Uterus (tissue), 2 donors: ENCODE results near the gene RPL29.

Source experiments
- CTCF ChIP-seq, 4 experiments: fragments of 200-600 bp in 2 of 4; fragments of 450-650 bp in 2 of 4; sonication (generic) in 2 of 4; IDR thresholded peaks; one replicate each; pipeline ENCODE4 v1.5.1; 2016 to 2019; ENCODE audit warnings: antibody characterized with exemption in 4 of 4, mild to moderate bottlenecking in 2 of 4, moderate library complexity in 1 of 4
- POLR2A ChIP-seq, 2 donors: fragments of 450-650 bp; IDR thresholded peaks; one replicate each; pipeline ENCODE4 v1.6.1; 2016; ENCODE audit warnings: antibody characterized with exemption in 2 of 2, mild to moderate bottlenecking in 1 of 2, moderate library complexity in 1 of 2

- TF ChIP-seq POLR2A (IDR thresholded peaks at IDR 0.05) (no peak), CTCF (IDR thresholded peaks at IDR 0.05) (no peak)
Measured at GRCh38 chr3:52012699-52013098, 17.0 kb upstream of the RPL29 start.
